H1 (cell line): ENCODE data around the gene MREG. TPM values are rescaled to one million over a fixed set of nuclear protein-coding genes. Genes with fewer than 3 reads are reported as not detected.

Experiments used
- CTCF ChIA-PET: fragments of 300-600 bp; sonication (Branson Sonifier 250); formaldehyde crosslinking; loops from one replicate; lab custom pipeline; 2021; ENCODE audit not compliant: partially characterized antibody; lab: Charles Lee
- POLR2A ChIA-PET: fragments of 300-600 bp; sonication (Branson Sonifier 250); formaldehyde crosslinking; loops from one replicate; lab custom pipeline; 2021; ENCODE audit warnings: inconsistent platforms; ENCODE audit not compliant: partially characterized antibody; lab: Charles Lee
- DNase-seq, 2 experiments: peaks; one replicate each; pipeline versions ENCODE4 v3.0.0 to v3.0.0-alpha.2; 2010 to 2022; ENCODE audit warnings: low spot score in 2 of 2, low read depth in 1 of 2, mixed read lengths in 1 of 2
- FAIRE-seq: peaks from 2 replicates; lab custom pipeline; 2011; peaks lifted over from hg19 to GRCh38; lab: Jason Lieb, UNC
- H2AFZ ChIP-seq: 2 replicates; pipeline ENCODE4 v1.8.1; 2012; ENCODE audit warnings: low read length, inconsistent platforms
- H2AK5ac ChIP-seq: 2 replicates; pipeline ENCODE4 v1.6.1; 2013; ENCODE audit warnings: low read depth, low read length
- H2BK120ac ChIP-seq: replicated peaks from 2 replicates; pipeline ENCODE3; 2013; ENCODE audit warnings: low read depth, low read length, inconsistent platforms
- H2BK12ac ChIP-seq: 2 replicates; pipeline ENCODE4 v1.6.1; 2013; ENCODE audit warnings: low read depth, low read length
- H2BK15ac ChIP-seq: 2 replicates; pipeline ENCODE4 v1.6.1; 2013; ENCODE audit warnings: low read length
- H2BK20ac ChIP-seq: 2 replicates; pipeline ENCODE4 v1.6.1; 2013; ENCODE audit warnings: low read length
- H2BK5ac ChIP-seq: 2 replicates; pipeline ENCODE4 v1.6.1; 2013; ENCODE audit warnings: low read depth, low read length
- H3K14ac ChIP-seq: 2 replicates; pipeline ENCODE4 v1.6.1; 2013; ENCODE audit warnings: inconsistent platforms; ENCODE audit not compliant: insufficient read length
- H3K18ac ChIP-seq: 2 replicates; pipeline ENCODE4 v1.6.1; 2013; ENCODE audit warnings: low read length; ENCODE audit errors: extremely low read depth
- H3K23ac ChIP-seq: 2 replicates; pipeline ENCODE4 v1.6.1; 2013; ENCODE audit warnings: inconsistent platforms; ENCODE audit not compliant: insufficient read length
- H3K23me2 ChIP-seq: 2 replicates; pipeline ENCODE4 v1.6.1; 2013; ENCODE audit warnings: low read depth, low read length
- H3K27ac ChIP-seq: 2 replicates; pipeline ENCODE4 v1.6.1; 2011; ENCODE audit warnings: low read depth, low read length, inconsistent platforms
- H3K27me3 ChIP-seq, 4 experiments: replicated peaks in 1 of 4; 1 replicate in 1 of 4; 2 replicates in 3 of 4; pipeline versions ENCODE4 v1.6.1 to v1.8.1; 2011 to 2013; ENCODE audit warnings: low read length in 3 of 4, mild to moderate bottlenecking in 3 of 4, inconsistent platforms in 2 of 4, mixed read lengths in 2 of 4, moderate library complexity in 1 of 4; ENCODE audit not compliant: control insufficient read depth in 3 of 4, insufficient read depth in 3 of 4; ENCODE audit errors: extremely low read depth in 1 of 4
- H3K36me3 ChIP-seq, 4 experiments: 2 replicates each; pipeline versions ENCODE4 v1.6.1 to v1.8.1; 2011 to 2013; ENCODE audit warnings: mild to moderate bottlenecking in 4 of 4, low read length in 3 of 4, moderate library complexity in 2 of 4, control low read depth in 1 of 4, inconsistent platforms in 1 of 4; ENCODE audit not compliant: insufficient read depth in 4 of 4, control insufficient read depth in 2 of 4
- H3K4ac ChIP-seq: replicated peaks from 2 replicates; pipeline ENCODE3; 2013; ENCODE audit warnings: low read length, low read depth, mixed read lengths, inconsistent platforms; ENCODE audit not compliant: insufficient read length
- H3K4me1 ChIP-seq, 4 experiments: replicated peaks in 1 of 4; 1 replicate in 1 of 4; 2 replicates in 3 of 4; pipeline versions ENCODE4 v1.6.1 to v1.8.1; 2011 to 2013; ENCODE audit warnings: low read length in 3 of 4, inconsistent platforms in 2 of 4, mixed read lengths in 1 of 4; ENCODE audit not compliant: insufficient read depth in 4 of 4, control insufficient read depth in 3 of 4
- H3K4me2 ChIP-seq, 2 experiments: 2 replicates each; pipeline versions ENCODE4 v1.6.1 to v1.8.1; 2011 to 2013; ENCODE audit warnings: low read depth in 2 of 2, low read length in 2 of 2, control low read depth in 1 of 2, inconsistent platforms in 1 of 2, mild to moderate bottlenecking in 1 of 2; ENCODE audit not compliant: insufficient read depth in 1 of 2
- H3K4me3 ChIP-seq, 4 experiments: fragments of 200-600, 300-600 bp in 1 of 4; sonication (generic), shearing (Covaris generic), sonication (Bioruptor Twin) in 1 of 4; 2 replicates each; pipeline versions ENCODE4 v1.5.1 to v1.8.1; 2011 to 2016; ENCODE audit warnings: low read length in 4 of 4, low read depth in 3 of 4, control low read depth in 2 of 4, inconsistent platforms in 2 of 4, mild to moderate bottlenecking in 2 of 4, mixed read lengths in 1 of 4, moderate library complexity in 1 of 4; ENCODE audit not compliant: insufficient read depth in 2 of 4; ENCODE audit errors: extremely low read depth in 1 of 4
- H3K56ac ChIP-seq: replicated peaks from 2 replicates; pipeline ENCODE3; 2013; ENCODE audit warnings: low read depth, mild to moderate bottlenecking, mixed read lengths, low read length, inconsistent platforms; ENCODE audit not compliant: insufficient read length
- H3K79me1 ChIP-seq: 2 replicates; pipeline ENCODE4 v1.6.1; 2013; ENCODE audit warnings: low read depth, low read length, control low read depth
- H3K79me2 ChIP-seq, 2 experiments: 2 replicates each; pipeline versions ENCODE4 v1.6.1 to v1.8.1; 2012 to 2013; ENCODE audit warnings: low read length in 2 of 2, mild to moderate bottlenecking in 2 of 2, inconsistent platforms in 1 of 2; ENCODE audit not compliant: insufficient read depth in 2 of 2, control insufficient read depth in 1 of 2
- H3K9ac ChIP-seq, 4 experiments: replicated peaks in 1 of 4; 1 replicate in 1 of 4; 2 replicates in 3 of 4; pipeline versions ENCODE4 v1.6.1 to v1.8.1; 2011 to 2013; ENCODE audit warnings: low read depth in 3 of 4, low read length in 3 of 4, control low read depth in 2 of 4, mild to moderate bottlenecking in 2 of 4, moderate library complexity in 2 of 4, inconsistent platforms in 1 of 4; ENCODE audit errors: extremely low read depth in 1 of 4
- H3K9me3 ChIP-seq, 2 experiments: 2 replicates each; pipeline versions ENCODE4 v1.6.1 to v1.8.1; 2012 to 2013; ENCODE audit warnings: mild to moderate bottlenecking in 2 of 2, moderate library complexity in 2 of 2, control low read depth in 1 of 2, inconsistent platforms in 1 of 2, low read depth in 1 of 2, low read length in 1 of 2, mixed read lengths in 1 of 2; ENCODE audit not compliant: insufficient read depth in 2 of 2
- H4K20me1 ChIP-seq, 2 experiments: replicated peaks in 1 of 2; 2 replicates each; pipeline versions ENCODE3 to v1.8.1; 2011 to 2013; ENCODE audit warnings: inconsistent platforms in 2 of 2, low read length in 2 of 2, mild to moderate bottlenecking in 1 of 2; ENCODE audit not compliant: insufficient read depth in 2 of 2, control insufficient read depth in 1 of 2
- H4K5ac ChIP-seq: 2 replicates; pipeline ENCODE4 v1.6.1; 2013; ENCODE audit warnings: low read length, low read depth, mixed read lengths, inconsistent platforms; ENCODE audit not compliant: insufficient read length
- H4K8ac ChIP-seq: 2 replicates; pipeline ENCODE4 v1.8.0; 2013; ENCODE audit warnings: mild to moderate bottlenecking, moderate library complexity, low read length, inconsistent platforms; ENCODE audit not compliant: insufficient read depth; ENCODE audit errors: extremely low read depth
- H4K91ac ChIP-seq: replicated peaks from 2 replicates; pipeline ENCODE3; 2013; ENCODE audit warnings: low read length, mixed read lengths, inconsistent platforms; ENCODE audit not compliant: insufficient read length
- CTCF ChIP-seq, 3 experiments: IDR thresholded peaks; 1 replicate in 2 of 3; 2 replicates in 1 of 3; pipeline versions ENCODE4 v1.5.1 to v1.6.1; 2011; ENCODE audit warnings: low read length in 3 of 3, mild to moderate bottlenecking in 3 of 3, inconsistent platforms in 2 of 3, low read depth in 1 of 3, moderate library complexity in 1 of 3; ENCODE audit not compliant: insufficient read depth in 1 of 3; ENCODE audit errors: control extremely low read depth in 1 of 3
- NRF1 ChIP-seq: IDR thresholded peaks from 2 replicates; pipeline ENCODE4 v1.6.1; 2011; ENCODE audit warnings: mild to moderate bottlenecking, low read depth, low read length, improper control_type of control experiment
- RAD21 ChIP-seq, 2 experiments: IDR thresholded peaks in 1 of 2; conservative IDR thresholded peaks in 1 of 2; 2 replicates each; pipeline ENCODE4 v1.6.1; 2011; ENCODE audit warnings: low read depth in 2 of 2, low read length in 2 of 2, improper control_type of control experiment in 1 of 2, inconsistent platforms in 1 of 2, mild to moderate bottlenecking in 1 of 2, moderate library complexity in 1 of 2
- WGBS, 2 experiments: shearing (Covaris generic) in 1 of 2; methylation state at CpG; one replicate each; pipeline versions ENCODE4 v1.1.6 to v1.1.7; 2013 to 2015; ENCODE audit warnings: low lambda C conversion rate in 2 of 2, mixed read lengths in 2 of 2, inconsistent platforms in 1 of 2, low coverage in 1 of 2, missing lambda C conversion rate in 1 of 2; ENCODE audit not compliant: insufficient replicate concordance in 2 of 2, insufficient coverage in 1 of 2, insufficient read length in 1 of 2; ENCODE audit errors: extremely low coverage in 1 of 2, missing lambda C conversion rate in 1 of 2; 5-methylcytosine and 5-hydroxymethylcytosine counted together
- polyA plus RNA-seq, 7 experiments: library from polyadenylated mRNA; depleted of rRNA in 3 of 7; stranded (reverse) in 5 of 7; unstranded in 2 of 7; fragments of >200 nt in 5 of 7; fragments of 200-250 nt in 2 of 7; gene quantifications; 1 replicate in 5 of 7; 2 replicates in 1 of 7; 4 replicates in 1 of 7; pipeline versions ENCODE4 v1.2.1 to v1.2.3, GENCODE V29; 2011 to 2013; ENCODE audit warnings: missing spikeins in 2 of 7, mixed read lengths in 2 of 7
- total RNA-seq: library from RNA; stranded (reverse); fragmentation: NEBNext Ultra II Directional; extraction: Animal tissue kit (Norgen Biotek cat#: 25700); gene quantifications from 2 replicates; pipeline ENCODE4 v1.2.1, GENCODE V29; 2021

Gene MREG
- total and polyA plus RNA-seq, 2 of the 8 experiments (the other 6 are each of a cell fraction or from before 2014, with no cell fraction given) = 7.5 to 31.9 TPM

- Histone ChIP-seq H3K27ac (no peak overlapping the region), H4K91ac (no peak overlapping the region), H3K4me3 (no peak overlapping the region), H3K4me2 (peak overlapping the region in 1 of 2 experiments; percentile 37; a peak in 1 of 4 replicates), H4K20me1 (no peaks in the 10 kb centered on the region), H2BK120ac (no peak overlapping the region), H3K14ac (no peak overlapping the region), H3K18ac (no peak overlapping the region), H4K8ac (no peak overlapping the region), H3K23ac (no peak overlapping the region), H3K9me3 (no peaks in the 10 kb centered on the region; a peak in 2 of 4 replicates), H2AK5ac (no peak overlapping the region), H2AFZ (no peak overlapping the region), H4K5ac (no peak overlapping the region), H2BK5ac (peak overlapping the region; percentile 82; the same call in 1 of the 2 replicates), H3K79me2 (no peaks in the 10 kb centered on the region), H3K79me1 (no peaks in the 10 kb centered on the region)
- ChIA-PET POLR2A (interaction anchor here (0.8 to 1.4 kb wide), 4 partner anchors 8 to 496 kb away, joined by 3 to 5 read pairs (median 4); no protein-coding TSS in a partner anchor), CTCF (interaction anchor here (0.5 to 3.8 kb wide), 43 partner anchors 8 to 1185 kb away, joined by 3 to 29 read pairs (median 3); no protein-coding TSS in a partner anchor)
- DNase-seq = peak in 1 of 2 experiments; percentile 87
- peak in 2 of 3 experiments; percentile 88 to 94; a peak in 3 of 4 replicates for TF ChIP-seq CTCF (IDR thresholded peaks at IDR 0.05; ENCODE audit: control extremely low read depth in 1 of 3, insufficient read depth in 1 of 3, low read depth in 1 of 3, low read length in 3 of 3)
- peak; percentile 96 to 99 for TF ChIP-seq RAD21 (IDR thresholded peaks at IDR 0.05 in 1 of 2, conservative IDR thresholded peaks at IDR 0.05 in 1 of 2; ENCODE audit: low read depth in 2 of 2, low read length in 2 of 2)
- no peak for TF ChIP-seq NRF1
- TF ChIP-seq, all 59 proteins: peak for 2
- Histone ChIP-seq H3K27me3 (no peaks in the 10 kb centered on the region), H3K9ac (no peak overlapping the region), H3K36me3 (no peaks in the 10 kb centered on the region; a peak in 1 of 8 replicates), H2BK12ac (peak overlapping the region; percentile 91; the same call in 1 of the 2 replicates), H3K4me1 (peaks cover 2 to 6% (median 3%) of the 10 kb centered on the region in 4 experiments; a peak in 4 of 7 replicates), H2BK15ac (peak overlapping the region; percentile 95; the same call in 1 of the 2 replicates), H3K23me2 (no peaks in the 10 kb centered on the region; the same call in 1 of the 2 replicates), H2BK20ac (no peak overlapping the region), H3K4ac (no peak overlapping the region), H3K56ac (no peak overlapping the region)
- WGBS, 2 experiments = 16% methylated on average over 8 of the region's 8 CpGs; no CpG with 5 or more reads in 1 of the 2 experiments
- FAIRE-seq = peak; percentile 97
These were observed 82.0 kb downstream of the MREG start for GRCh38 chr2:215931256-215931903.
